NCI-H748 (cell line): ENCODE results near the gene LLGL2.

Experiments
- DNase-seq: peaks from one replicate; lab custom pipeline; 2025; ENCODE audit not compliant: unreplicated experiment; lab: John Stamatoyannopoulos, UW

LLGL2 gene

DNA sequence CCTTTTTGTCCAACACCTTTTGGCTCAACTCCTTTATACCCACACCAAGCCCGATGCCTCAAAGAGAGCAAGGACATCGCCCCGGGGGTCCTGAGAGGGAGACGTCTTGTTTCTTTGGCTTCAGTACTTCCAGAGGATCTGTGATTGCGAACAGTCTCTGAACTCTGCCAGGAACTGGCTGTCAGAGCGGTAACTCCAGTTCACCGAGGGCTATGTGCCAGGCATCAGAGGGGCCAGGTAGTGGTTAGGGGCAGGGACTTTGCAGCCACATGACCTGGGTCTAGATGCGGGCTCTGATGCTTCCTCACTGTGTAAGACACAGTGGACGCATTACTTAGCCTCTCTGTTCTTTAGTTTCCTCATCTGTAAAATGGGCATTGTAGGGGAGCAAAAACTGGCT lies 21.6 kb downstream of the LLGL2 start:
- no peak for DNase-seq

DNA sequence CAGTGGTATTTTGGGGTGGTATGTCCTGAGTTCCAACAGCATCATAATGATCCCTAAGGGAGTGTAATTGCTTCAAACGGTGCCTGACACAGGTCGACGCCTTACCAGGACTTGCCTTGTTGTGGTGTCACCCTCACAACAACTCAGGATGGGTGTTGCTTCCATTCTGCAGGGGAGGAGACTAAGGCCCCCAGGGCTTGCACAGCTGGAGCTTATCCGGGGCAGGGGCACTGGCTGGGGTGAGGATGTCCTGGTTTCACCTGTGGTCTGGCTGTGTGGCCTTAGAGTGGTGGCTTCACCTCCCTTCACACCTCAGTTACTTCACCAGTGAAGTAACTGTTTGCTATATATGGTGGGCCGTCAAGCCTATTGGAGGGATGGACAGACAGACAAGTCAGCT lies 23.3 kb downstream of the LLGL2 start:
- DNase-seq: no peak

DNA sequence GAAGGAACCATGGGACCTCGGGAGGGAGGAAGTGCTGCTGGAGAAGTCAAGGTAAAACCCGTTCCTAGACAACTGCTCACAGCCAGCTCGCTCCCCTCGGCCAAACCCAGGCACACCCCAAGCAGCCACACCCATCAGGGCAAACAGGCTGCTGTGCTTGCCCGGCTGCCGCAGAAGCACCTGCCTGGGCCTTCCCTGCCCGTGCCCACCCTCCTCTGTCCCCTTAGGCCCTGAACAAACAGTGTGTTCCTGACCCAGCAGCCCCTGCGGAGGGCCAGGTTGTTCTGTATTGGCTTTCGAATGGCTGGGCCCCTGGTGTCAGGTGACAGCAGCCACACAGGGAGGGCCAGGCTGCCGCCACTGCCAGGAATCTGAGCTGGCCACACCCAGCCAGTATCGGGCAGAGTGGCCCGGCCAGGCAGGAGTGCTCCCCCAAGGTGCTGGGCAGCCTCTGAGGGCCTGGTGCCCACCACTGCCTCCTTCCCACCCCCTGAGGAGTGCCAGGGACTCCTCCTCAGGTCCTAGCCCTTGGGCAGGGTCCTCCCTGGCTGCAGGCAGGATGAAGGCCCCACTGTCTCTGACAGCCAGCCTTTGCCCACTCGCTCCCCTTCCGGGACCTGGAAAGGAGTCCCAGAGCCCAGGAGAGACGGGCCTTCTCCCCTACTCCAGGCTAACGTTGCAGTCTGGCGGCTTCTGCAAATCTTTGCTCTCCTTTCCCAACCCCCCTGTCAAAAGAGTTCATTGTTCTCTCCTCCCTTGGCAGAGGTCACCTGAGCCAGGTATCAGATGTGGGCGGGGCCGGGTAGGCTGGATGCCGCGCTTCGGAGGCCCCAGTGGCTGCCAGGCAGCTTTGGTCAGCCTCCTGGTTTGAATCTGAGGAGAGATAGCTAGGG lies 24.0 kb downstream of the LLGL2 start:
- DNase-seq: peak; percentile 97

DNA sequence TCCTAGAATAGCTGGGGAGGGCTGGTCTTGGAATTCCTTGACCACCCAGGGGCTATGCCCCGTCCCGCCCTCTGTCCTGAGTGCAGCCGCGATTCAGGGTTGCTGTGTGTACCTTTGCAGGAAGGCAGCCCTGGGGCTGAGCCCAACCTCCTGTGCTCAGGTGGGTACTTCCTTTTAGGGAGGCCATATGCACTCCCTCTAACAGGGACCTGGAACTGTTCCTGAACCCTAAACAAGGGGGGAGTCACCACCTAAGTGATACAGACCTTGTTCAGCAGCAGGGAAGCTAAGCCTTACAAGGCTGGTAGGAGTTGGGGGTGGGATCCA lies 24.6 kb downstream of the LLGL2 start:
- no peak for DNase-seq

DNA sequence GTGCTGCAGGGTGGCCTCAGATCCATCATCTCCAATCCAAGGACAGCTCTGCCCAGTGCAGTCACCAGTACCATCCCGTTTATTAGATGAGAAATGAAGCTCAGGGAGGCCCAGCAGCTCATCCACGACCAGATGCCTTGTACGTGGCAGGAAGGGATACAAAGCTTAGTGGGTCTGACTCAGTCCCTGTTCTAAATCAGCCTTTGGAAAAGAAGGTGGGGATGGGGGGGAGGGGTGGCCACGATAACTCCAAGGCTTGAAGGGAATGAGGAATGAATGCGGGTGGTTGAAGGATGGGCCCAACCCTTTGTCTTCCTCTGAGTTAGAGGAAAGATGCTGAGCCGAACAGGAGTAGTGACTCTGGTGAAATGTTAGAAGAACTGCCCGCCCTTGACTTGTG lies 25.8 kb downstream of the LLGL2 start:
- no peak for DNase-seq

DNA sequence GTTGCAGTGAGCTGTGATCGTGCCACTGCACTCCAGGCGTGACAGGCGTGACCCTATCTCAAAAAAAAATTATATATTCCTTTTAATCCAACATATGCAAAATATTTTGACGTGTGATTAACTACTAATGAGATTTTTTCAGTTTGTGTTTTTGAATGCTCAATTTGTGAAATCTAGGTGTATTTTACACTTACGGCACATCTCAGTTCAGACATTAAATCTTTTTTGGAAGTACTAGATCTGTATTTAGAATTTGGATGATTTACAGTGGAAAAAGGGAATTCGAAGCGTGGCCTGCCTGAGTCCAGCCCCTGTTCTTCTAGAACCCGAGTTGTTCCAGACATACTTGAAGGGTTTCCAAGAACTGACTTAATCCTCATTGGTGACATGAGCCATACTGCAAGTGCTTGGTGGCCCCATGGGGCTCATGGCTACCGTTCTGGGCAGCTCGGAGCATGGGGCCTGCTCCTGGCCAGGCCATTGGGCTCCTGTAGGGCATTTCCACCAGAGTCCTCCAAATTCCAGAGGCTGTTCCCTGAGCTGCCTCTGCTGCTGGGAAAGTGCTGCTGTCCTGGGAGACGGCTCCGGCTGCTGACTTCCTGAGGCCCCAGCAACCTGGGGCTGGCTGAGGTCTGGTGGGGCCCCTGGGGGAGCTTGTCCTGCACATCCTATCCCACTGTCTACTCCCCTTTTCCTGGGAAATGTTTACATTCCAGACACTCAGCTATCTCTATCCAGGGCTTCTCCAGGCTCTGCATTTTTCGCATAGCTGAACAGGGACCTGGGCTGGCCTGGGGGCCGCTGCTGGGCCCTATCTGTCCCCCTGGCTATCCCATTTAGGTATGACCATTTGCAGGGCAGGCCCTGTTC lies 27.2 kb downstream of the LLGL2 start:
- no peak for DNase-seq

DNA sequence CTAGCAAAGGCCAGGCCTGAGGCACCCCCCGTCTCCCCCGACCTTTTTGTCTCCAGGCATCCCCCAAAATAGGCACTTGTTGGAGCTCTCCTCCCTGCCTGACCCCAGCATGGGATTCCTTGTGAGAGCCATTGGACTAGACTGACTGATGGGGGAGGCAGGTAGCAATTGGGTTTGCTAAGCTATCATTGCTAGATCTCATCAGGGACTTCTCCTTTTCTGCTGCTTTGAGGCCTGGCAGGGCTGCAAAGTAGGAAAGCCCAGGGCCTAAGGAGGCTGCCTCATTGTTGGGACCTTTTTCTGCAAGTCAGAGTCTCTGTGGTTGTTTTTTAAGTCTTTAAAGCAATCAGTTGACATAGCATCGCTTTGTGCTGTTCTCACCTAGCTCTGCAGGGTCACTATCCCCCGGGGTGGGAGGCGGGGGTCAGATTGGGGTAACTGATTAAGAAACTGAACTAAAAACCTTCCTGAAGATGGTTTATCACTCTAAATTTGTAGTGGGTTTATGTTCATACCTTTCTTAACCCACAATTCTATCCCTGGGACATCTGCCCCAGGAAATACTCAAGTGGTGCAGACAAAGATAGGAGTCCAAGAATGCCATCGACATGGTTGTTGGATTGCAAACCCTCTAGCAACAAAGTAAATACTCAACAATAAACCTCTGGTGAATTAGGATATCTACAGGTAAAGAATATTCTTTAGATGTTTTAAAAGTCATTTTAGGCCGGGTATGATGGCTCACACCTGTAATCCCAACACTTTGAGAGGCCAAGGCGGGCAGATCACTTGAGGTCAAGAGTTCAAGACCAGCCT lies 28.0 kb downstream of the LLGL2 start:
- no peak for DNase-seq

DNA sequence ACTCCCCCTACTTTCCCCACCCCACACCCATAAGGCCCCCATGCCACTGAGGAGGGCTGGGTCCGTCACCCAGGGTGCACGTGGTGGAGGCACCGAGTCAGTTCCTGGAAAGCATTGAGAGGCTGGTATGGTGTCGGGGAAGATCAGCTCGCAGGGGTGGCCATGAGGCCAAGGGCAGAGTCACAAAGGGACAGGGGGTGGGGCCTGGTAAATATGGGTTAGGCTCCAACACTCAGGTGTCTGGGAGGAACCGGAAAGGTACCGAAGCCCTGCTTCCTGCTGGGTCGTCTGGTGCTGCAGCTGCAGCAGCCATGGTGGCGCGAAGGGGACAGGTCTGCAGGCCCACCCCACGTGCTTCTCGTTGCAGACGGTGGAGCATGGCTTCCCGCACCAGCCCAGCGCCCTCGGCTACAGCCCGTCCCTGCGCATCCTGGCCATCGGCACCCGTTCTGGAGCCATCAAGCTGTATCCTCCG lies 30.2 kb downstream of the LLGL2 start:
- DNase-seq: no peak

DNA sequence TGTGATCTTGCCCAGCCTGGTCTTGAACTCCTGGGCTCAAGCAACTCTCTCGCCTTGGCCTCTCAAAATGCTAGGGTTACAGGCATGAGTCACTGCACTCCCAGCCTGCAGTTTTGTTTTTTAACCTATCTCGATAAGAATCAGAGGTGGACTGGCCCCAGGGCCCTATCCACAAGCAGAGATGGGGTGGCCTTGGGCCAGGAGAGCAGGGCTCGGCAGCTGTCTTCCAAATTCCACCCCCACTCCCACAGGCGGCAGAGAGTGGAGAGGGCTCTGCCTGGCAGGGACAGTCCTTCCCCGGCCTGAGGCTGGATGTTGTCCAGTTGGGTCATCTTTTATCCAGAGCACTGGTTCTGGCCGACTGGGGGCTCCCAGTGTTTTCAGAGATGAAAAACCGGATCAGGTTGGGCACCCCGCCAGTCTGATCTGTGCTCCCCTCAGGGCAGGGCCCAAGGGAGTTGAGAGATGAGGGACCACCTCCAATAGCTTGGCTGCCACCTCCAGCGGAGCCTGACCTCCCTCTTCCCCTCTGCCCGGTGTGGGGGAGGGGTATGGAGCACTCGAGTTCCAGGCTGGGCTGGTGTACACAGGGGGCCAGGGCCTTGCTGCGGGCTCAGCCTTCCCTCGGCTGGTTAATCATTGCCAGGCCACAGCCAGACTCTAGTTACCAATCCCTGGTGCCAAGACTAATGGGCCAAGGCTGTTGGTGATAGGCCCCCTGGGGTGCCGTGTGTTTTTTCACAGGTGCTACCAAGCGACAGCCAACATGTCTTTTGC lies 31.8 kb downstream of the LLGL2 start:
- no peak for DNase-seq

DNA sequence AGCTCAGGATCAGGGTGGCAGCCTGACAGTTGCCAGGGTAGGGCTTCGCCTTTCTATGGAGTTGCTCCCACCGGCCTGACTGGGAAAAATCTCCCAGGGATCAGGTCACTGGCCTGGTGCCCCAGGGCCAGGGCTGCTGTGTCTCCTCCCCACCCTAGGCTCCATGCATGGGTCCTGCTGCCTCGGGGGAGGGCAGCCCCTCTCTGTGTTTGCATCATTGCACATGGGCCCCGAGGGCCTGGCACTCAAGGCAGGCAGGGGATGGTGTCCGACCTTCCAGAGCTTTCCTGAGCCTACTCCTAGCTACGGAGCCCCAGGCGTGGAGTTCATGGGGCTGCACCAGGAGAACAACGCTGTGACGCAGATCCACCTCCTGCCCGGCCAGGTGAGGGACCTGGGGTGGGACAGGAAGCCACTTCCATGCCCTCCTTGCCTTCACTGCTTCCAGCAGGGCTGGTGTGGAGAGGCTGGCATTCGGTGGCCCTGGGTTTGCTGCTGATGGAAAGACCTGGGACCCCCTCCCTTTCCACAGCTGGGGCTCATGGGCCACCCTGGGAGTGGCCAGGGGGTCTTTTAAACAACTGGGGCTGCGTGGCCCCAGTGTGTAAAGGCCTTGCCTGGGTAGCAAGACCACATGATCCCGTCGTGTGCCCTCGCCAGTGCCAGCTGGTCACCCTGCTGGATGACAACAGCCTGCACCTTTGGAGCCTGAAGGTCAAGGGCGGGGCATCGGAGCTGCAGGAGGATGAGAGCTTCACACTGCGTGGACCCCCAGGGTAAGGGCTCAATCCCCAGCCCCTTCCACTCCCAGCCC lies 32.6 kb downstream of the LLGL2 start:
- no peak for DNase-seq

DNA sequence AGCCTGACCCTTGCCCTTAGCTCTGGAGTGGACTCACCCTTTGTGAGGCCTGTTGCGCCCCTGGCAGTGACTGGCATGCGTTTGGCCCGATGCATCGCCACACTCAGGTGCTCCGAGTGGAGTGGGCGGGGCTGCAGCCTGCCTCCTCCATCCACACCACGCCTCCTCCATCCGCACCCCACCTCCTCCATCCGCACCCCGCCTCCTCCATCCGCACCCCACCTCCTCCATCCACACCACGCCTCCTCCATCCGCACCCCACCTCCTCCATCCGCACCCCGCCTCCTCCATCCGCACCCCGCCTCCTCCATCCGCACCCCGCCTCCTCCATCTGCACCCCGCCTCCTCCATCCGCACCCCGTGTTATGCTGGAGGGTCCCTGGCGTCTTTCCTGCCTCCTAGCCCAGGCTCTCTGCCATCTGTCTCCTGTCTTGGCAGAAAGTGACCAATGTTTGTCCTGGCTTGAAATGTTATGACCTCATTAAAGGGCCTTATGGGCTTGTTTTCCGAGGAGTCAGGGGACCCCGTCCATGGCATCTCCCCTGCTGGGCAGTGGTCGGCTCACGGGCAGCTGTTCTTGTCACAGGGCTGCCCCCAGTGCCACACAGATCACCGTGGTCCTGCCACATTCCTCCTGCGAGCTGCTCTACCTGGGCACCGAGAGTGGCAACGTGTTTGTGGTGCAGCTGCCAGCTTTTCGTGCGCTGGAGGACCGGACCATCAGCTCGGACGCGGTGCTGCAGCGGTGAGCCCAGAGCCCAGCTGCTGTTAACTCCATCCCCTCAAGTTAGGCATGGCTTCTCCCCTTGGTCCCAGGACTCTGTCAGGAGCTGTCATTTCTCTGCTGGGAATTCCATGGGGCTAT lies 33.4 kb downstream of the LLGL2 start:
- DNase-seq: no peak

DNA sequence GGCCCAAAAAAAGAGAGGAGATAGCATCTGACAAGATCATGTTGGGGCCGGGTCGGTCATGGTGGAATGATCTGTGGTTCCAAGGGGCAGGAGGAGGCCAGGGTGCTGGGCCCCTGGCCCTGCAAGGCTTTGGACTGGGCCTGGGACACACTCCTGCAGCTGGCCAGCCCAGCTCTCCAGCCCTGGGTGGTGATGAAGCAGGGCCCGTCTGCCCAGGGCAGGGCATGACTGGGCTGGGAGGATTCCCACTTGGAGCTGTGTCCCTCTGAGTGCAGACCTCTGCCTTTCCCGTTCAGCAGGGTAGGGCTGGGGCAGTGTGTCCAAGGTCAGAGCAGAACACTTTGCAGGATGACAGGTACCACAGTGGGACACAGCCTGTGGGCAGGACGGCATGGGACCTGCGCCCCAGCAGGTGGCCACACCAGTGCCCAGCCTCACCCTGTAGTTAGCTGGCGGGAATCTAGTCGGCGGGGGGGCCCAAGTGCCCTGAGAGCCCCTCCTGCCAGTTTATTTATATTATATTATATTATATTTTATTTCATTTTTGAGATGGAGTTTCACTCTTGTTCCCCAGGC lies 34.5 kb downstream of the LLGL2 start:
- no peak for DNase-seq

DNA sequence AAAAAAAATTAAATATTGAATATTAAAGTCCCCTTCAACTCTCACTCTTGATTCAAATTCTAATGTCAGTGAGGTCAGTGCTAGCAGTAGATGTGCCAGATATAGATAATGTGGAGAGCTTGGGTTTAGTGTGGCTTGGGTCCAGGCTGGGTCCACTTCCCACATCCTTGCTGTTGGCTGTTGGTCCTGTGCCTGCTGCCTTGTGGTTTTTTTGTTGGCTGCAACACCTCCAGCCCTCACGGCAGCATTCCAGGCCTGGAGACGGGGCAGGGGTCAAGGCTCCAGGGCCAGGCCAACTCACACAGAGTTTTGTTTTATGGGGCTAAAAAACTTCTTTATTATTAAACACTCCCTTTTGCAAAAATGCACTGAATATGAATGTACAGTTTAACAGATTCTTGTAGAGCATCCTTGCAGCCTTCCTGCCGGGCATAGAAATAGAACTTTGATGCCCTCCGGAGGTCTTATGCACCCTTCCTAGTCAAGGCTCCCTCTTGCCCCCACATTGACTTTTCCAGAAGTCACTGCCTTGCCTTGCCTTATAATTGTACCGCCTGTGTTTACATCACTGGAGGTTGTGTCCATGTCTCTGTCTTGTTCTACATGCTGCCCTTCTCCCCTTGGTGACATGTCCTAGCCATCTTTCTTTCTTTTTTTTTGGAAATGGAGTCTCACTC lies 36.6 kb downstream of the LLGL2 start:
- no peak for DNase-seq

DNA sequence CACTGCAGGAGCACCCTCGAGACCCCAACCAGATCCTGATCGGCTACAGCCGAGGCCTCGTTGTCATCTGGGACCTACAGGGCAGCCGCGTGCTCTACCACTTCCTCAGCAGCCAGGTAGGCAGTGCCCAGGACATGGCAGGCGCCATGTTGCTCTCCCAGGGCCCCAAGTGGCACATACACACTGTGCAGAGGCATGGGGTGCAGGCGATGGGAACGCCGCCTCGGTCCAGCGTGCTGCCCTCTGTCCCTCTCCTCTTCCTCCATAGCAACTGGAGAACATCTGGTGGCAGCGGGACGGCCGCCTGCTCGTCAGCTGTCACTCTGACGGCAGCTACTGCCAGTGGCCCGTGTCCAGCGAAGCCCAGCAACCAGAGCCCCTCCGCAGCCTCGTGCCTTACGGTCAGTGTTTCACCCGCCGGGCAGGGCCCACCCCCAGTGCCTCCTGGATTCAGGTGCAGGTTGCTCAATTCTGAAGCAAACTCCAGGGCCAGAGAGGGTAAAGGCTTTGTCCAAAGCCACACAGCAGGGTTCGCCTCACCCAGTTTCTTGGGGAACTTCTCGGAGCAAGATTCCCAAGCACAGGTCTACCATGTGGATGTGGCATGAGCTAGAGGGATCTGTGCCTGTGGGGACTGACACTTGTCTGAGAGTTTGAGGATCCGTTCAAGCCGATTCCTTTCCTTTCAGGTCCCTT lies 37.7 kb downstream of the LLGL2 start:
- no peak for DNase-seq

DNA sequence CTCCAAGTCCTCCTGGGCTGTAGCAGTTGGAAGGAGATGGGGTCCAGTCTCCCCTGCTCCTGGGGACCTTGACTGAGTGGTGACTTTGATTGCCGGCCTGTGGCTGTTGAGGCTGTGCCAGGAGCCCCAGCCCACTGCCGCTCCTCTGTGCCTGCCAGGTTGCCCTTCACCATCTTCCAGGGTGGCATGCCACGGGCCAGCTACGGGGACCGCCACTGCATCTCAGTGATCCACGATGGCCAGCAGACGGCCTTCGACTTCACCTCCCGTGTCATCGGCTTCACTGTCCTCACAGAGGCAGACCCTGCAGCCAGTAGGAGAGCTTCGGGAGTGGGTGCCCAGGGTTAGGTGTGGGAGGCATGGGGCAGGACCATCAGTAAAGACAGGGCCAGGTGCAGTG lies 38.7 kb downstream of the LLGL2 start:
- DNase-seq: no peak

DNA sequence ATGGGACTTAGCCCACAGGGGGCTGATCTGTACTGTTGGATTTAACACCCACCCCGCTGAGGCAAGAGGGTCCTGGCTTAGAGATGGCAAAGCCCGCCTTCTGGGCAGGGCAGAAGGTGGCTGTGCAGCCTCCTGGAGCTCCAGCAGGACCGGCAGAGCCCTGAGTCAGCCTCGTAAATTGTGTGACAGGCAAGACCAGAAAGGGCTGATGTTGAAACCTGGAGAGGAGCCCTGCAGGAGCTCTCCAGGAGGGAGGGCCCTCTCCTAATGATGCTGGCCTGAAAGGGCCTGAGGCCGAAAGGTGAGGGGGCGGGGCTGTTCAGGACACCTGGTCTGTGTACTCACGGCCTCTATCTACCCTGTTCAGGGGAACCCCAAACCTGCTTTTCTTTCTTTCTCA lies 39.6 kb downstream of the LLGL2 start:
- DNase-seq: no peak

DNA sequence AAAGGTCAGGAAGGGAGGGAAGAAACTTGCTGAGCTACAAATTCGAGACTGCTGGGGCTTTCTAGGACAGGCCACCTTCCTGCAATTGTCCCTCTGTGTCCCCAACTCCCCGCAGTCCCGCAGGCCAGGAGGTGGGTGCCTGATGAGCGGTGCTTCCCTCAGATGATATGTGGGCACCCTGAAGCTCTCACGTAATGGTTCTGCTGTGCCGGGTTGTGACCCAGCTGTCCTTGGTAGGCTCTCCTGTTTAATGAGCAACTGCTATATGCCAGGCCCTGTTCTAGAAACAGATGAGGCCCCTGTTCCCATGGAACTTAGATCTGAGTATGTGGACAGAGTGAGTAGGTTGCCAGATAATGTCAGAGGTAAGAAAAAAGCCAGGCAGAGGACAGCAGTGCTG lies 40.1 kb downstream of the LLGL2 start:
- no peak for DNase-seq
